HepG2 (cell line): ENCODE data around the gene ADCY1.

Experiments used
- CEBPB ChIP-seq: IDR thresholded peaks from 2 replicates; pipeline ENCODE4 v1.6.1; 2011; ENCODE audit warnings: low read depth, low read length, improper control_type of control experiment, borderline replicate concordance
- CTCF ChIP-seq: sonication (generic); formaldehyde crosslinking; IDR thresholded peaks from 2 replicates; pipeline ENCODE4 v1.5.0; 2020; ENCODE audit warnings: mild to moderate bottlenecking, missing genetic modification reagents, moderate library complexity
- E2F1 ChIP-seq: sonication (generic); formaldehyde crosslinking; IDR thresholded peaks from 2 replicates; pipeline ENCODE4 v1.5.0; 2020; ENCODE audit warnings: missing genetic modification reagents
- MAX ChIP-seq: IDR thresholded peaks from 2 replicates; pipeline ENCODE4 v1.6.1; 2012; ENCODE audit warnings: inconsistent platforms
- POLR2A ChIP-seq, 2 experiments: IDR thresholded peaks; 2 replicates each; pipeline ENCODE4 v1.6.1; 2011; ENCODE audit warnings: low read depth in 2 of 2, low read length in 2 of 2, mild to moderate bottlenecking in 1 of 2, moderate library complexity in 1 of 2; ENCODE audit not compliant: insufficient read depth in 1 of 2
- ZKSCAN8 ChIP-seq: IDR thresholded peaks from 2 replicates; pipeline ENCODE4 v1.6.1; 2016; ENCODE audit warnings: borderline replicate concordance, missing genetic modification reagents, missing compliant biosample characterization
- ZNF10 ChIP-seq: sonication (generic); formaldehyde crosslinking; IDR thresholded peaks from 2 replicates; pipeline ENCODE4 v1.4.0; 2020; ENCODE audit warnings: mild to moderate bottlenecking, low read depth, missing genetic modification reagents, borderline replicate concordance
- ZNF333 ChIP-seq: sonication (generic); formaldehyde crosslinking; IDR thresholded peaks from 2 replicates; pipeline ENCODE4 v1.4.0; 2020; ENCODE audit warnings: mild to moderate bottlenecking, missing genetic modification reagents, borderline replicate concordance
- ZNF44 ChIP-seq: sonication (generic); formaldehyde crosslinking; IDR thresholded peaks from 2 replicates; pipeline ENCODE4 v1.5.1; 2020; ENCODE audit warnings: mild to moderate bottlenecking, missing genetic modification reagents
- ZNF510 ChIP-seq: sonication (generic); formaldehyde crosslinking; IDR thresholded peaks from 2 replicates; pipeline ENCODE4 v1.4.0; 2020; ENCODE audit warnings: low read depth, mild to moderate bottlenecking, missing genetic modification reagents
- ZNF562 ChIP-seq: sonication (generic); formaldehyde crosslinking; IDR thresholded peaks from 2 replicates; pipeline ENCODE4 v1.8.0; 2022; ENCODE audit warnings: missing genetic modification reagents, borderline replicate concordance

GRCh38 chr7:45699015-45699309 is 124.8 kb downstream of the ADCY1 start:
- no peak for TF ChIP-seq ZNF562 (CRISPR knock-in tag)
- no peak for TF ChIP-seq E2F1 (CRISPR knock-in tag)
- no peak for TF ChIP-seq CTCF (CRISPR knock-in tag)
- no peak for TF ChIP-seq ZNF333 (CRISPR knock-in tag)
- no peak for TF ChIP-seq ZNF10 (CRISPR knock-in tag)
- TF ChIP-seq MAX: no peak
- TF ChIP-seq POLR2A (IDR thresholded peaks at IDR 0.05; ENCODE audit: insufficient read depth in 1 of 2, low read depth in 2 of 2, low read length in 2 of 2): no peak
- TF ChIP-seq ZNF44 (CRISPR knock-in tag): no peak
- TF ChIP-seq ZNF510: no peak
- TF ChIP-seq CEBPB: no peak
- no peak for TF ChIP-seq ZKSCAN8 (CRISPR knock-in tag)
